GM19438 (cell line): Measurements from ENCODE around the gene CEBPB.
"Not testable (repeated sequence)": the region's sequence is repeated elsewhere in the genome, so short reads cannot be mapped to it uniquely, and the experiment has no call there.

ENCODE experiments used
- ATAC-seq: cut with Tn5 transposase; IDR thresholded peaks from one replicate; pipeline ENCODE4 v1.9.1; 2021; ENCODE audit warnings: low read depth; ENCODE audit not compliant: unreplicated experiment

Gene CEBPB

DNA sequence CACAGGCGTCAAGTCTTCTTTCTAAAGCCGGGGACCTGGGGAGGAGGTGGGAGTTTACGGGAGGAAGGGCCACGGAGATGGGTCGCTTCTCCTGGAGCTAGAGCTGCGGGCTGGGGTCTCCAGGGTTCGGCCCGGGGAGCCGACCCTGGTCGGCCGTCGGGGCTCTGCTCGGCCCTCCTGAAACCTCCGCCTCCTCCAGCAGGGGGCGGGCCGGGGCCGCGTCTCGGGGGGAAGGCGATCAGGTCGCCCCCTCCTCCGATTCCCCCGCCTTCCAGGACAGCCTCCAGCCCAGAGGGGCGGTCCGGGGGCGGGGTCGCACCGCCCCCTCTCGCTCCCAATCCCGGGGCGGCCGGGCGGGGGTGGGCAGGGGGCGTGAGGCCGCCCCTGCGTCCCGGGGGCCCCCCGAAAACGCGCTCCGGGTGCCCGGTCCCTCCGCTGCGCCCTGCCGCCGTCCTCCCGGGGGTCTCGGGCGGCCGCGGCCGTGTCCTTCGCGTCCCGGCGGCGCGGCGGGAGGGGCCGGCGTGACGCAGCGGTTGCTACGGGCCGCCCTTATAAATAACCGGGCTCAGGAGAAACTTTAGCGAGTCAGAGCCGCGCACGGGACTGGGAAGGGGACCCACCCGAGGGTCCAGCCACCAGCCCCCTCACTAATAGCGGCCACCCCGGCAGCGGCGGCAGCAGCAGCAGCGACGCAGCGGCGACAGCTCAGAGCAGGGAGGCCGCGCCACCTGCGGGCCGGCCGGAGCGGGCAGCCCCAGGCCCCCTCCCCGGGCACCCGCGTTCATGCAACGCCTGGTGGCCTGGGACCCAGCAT lies at the start of gene CEBPB:
Gene CEBPB (plus strand): TSS at position 580 of the 814 bp plus-strand sequence. CDS start 204 bp downstream, at position 784.
- ATAC-seq: peak; percentile 55

DNA sequence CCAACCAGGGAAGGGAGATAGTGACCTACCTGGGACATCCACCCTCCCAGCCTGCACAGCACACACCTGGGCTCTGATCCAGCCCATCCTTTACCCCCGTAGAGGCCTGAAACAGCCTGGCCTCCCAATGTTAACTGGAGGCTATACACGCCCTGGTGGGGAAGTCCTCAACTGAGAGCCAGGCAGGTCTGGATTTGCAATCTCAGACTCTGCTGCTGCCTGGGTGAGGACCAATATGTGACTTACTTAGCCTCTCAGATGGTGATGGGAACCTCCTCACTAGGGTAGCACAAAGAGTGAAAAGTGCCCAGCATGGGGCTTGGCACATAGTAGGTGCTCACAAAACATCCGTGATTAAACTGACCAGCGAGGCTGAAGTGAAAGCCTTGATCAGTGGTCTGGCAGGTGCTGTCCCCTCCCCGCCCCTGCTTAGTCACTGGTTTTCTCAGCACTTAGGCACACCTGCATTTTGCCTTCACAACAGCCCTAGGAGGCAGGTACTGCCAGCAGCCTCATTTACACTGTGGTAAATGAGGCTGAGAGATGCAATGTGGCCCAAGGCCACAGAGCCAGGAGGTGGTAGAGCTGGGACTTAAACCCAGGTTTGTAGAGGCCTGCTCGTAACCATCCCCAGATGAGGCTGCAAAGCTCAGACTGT lies 49.5 kb upstream of the CEBPB start:
- ATAC-seq: no peak

DNA sequence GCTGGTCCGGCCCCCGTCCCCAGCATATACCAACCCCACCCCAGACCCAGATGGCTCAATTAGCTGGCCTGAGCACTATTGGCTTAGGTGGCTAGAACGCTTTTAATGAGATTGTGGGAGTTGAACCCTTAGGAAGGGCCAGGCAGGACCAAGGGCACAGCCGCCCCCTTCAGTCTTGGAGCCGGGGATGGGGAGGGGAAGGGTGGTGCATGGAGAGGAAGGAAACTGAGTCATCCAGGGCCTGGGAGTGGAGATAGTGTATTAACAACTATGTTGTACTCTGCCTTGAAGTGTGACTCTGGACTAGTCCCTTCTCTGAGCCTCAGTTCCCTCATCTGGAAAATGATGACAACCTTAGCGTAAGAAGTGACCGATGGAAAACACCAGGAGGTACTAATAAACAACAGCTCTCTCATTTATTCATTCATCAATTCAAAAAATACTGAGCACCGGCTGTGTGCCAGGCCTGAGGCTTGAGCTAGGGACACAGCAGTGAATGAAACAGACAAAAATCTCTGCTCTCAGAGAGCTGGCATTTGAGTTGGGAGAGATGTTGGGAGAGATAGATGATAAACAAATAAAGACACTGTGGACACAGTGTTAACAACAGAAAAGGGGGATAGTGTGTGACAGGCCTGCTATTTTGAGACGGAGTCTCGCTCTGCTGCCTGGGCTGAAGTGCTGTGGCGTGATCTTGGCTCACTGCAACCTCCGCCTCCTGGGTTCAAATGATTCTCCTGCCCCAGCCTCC lies 48.6 kb upstream of the CEBPB start:
- ATAC-seq: no peak

DNA sequence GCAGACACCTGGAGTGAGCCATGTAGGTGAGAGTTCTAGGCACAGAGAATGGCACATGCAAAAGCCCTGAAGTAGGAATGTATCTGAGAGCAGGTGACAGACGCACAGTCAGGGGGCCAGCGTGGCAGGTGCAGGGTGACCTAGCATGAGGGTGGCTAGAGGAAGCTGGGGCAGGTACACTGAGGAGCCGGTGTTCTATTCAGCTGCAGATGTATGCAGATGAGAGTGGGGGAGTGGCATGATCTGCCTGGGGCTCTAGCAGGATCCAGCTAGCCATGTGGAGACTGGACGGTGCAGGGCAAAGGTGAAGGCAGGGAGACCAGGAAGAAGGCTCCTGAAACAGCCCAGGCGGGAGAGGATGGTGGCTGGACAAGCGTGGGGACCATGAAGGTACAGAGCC lies 47.8 kb upstream of the CEBPB start:
- ATAC-seq: no peak

DNA sequence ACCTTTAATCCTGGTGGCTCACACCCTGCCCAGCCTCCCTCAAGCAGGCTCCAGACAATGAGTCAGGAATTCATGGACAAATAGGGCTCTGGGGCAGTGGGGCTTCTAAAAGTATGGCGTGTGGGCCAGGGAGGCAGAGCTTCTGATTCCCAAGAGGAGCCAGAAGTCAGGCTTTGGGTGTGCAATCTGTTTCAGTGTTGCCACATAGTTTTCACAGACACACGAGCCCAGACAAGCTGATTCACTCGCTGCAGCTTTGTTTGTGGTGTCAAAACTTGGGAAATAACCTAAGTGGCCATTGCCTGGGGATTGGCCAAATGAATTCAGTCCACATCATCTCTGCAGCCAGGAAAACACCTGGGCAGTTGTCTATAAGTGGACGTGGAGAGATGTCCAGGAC lies 46.3 kb upstream of the CEBPB start:
- no peak for ATAC-seq

DNA sequence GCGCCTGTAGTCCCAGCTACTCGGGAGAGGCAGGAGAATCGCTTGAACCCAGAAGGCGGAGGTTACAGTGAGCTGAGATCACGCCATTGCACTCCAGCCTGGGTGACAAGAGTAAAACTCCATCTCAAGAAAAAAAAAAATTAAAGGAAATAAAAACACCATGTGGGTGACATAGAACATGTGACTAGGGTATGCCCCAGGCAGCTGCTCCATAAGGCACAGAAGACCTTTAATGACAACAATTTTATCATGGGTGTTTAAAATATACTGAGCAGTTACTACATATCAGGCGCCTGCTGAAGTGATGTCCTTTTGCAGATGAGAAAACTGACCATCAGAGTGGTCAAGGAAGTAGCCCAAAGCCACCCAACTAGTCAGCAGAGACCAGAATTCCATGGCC lies 45.1 kb upstream of the CEBPB start:
- no peak for ATAC-seq

DNA sequence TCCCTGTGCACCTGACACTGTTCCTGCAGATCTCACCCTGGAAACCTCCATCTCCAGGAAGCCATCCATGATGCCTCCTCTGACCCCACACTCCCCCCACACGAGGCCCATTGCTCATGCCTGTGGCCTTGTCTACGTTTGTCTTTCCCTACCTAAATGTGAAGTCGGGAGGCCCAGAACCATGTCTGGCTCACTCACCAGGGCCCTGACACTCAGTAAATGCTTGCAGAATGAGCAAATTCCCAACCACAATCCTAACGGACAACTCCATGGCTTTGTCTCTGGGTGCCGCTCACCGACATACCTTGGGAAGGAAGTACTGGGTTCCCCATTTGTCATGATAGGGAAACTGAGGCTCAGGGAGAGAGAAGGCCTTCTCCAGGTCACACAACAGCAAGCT lies 44.4 kb upstream of the CEBPB start:
- no peak for ATAC-seq

DNA sequence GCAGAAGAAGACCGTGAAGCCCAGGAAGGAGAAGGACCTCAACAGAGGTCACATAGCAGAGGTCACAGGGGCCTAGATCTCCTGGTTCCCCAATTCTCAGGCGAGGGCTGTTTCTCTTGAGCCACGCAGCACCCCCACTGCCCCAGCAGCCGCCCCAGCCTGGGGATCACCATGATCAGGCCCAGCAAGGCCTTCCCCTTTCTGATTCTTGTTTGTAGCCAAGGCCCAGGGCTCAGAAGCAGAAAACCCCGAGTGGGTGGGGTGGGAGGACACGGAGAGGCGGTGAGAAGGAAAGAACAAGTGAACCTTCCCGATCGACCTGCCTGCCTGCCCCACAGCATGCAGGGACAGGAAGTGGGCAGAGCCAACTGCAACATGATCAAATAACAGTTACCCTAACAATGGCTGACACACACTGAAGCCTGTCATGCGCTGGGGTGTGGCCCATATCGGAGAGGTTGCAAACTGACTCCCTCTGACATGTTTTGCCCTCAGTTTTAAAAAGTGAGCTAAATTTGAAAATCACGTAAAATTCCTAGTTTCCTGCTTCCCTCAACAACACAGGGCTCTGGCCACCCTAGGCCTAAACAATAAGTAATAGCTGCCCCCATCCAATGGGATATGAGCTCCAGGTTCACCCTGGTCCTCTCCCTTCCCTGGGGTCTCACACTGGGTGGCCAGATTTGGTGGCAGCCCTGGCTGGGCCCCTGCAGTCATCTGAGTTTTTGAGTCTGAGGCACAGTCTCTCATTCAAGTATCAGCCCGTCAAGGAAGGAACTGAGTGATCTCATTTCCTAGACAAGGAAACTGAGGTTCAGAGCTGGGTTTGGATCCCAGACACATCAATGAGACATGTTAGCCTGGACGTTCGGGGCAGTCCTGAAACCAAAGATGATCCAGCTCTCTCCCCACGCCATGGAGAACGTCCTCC lies 43.6 kb upstream of the CEBPB start:
- ATAC-seq: no peak

DNA sequence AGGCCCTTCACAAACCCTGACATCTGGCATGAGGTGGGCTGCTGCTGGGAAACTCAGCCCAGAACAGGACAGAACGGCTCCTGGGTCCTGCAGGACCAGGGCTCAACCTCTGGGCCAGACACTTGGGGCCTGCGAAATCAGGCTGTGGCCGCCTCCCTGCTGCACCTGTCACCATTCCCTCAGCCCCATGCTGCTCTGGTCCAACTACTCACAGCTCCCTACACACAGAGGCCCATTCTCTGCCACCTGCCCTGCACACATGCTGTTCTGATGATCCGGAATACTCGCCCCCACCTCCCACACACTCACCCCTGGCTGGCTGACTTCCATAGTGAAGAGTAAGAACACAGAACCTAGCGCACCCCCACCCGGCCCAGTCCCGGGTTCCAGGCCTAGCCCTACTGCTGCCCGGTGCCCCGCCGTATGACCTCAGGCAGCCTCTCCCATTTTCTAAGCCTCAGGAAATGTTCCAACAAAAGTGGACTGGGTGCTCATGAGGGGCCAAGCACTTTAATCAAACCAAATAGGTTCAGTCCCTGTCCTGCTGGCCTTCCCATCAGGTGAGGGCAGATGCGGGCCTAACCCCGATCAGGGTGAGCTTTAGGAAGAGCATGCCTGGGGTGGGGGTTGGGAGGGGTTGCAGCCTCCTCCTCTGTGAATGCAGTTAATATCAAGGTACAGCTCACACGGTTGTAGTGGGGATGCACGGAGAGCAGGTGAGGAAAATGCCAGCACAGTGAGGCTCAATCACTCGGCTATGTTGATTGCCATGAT lies 41.0 kb upstream of the CEBPB start:
- no peak for ATAC-seq

DNA sequence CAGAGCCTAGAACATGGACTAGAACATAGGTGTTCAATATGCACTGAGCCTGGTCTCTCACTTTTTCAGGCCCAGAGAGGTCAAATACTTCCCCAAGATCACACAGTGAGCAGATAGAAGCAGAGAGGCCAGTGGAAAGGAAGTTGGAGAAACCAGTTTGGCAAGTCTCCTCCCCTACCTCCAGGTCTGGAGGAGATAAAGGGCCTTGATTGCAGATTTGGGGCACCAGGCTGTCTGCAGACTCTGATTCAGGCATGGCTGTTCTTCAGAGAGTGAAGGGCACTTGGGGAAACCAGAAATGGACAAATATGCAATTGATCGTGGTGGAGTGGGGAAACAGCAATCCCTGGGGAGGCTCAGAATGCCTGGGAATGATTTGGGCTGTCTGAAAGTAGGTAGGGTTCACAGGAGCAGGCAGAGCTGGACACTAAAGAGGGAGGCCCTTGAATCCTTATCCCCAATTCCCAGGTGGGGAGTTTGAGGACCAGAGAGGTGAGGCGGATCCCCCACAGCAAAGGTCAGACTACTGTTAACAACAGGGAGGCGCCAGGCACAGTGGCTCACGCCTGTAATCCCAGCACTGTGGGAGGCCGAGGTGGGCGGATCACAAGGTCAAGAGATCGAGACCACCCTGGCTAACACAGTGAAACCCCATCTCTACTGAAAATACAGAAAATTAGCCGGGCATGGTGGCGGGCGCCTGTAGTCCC lies 39.4 kb upstream of the CEBPB start:
- no peak for ATAC-seq

DNA sequence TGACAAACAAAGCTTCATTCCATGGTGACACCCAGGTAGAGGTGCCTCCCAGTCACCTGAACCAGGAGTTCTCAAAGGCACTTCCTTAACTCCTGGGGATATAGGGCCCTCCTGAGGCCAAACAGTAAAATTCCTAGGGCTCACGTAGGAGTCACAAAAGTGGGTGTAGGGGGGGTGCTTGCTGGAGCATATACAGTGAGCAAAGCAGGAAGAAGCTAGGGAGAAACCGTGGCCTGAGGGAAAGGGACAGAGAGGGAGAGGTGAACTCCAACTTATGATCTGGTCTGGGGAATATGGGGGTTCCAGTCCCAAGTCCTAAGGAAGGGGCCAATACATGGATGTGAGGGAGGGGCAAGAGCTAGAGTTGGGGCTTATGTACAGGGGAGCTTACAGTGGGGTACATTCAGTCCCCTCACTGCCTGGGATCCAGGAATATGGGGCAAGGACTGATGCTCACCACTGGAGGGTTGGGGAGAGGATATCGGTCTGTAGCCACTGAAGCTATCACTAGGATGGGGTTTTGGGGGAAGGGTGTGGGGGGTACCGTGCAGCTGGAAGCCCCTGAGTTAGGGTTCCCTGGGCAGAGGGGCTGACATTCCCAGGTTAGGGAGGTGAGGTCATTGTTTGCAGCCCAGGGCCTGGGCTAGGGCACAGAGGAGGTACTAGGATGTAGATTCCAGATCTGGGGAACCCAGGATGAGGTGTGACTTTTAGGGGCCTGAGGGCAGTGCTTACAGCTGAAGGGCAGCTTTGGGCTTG lies 38.1 kb upstream of the CEBPB start:
- ATAC-seq: no peak

DNA sequence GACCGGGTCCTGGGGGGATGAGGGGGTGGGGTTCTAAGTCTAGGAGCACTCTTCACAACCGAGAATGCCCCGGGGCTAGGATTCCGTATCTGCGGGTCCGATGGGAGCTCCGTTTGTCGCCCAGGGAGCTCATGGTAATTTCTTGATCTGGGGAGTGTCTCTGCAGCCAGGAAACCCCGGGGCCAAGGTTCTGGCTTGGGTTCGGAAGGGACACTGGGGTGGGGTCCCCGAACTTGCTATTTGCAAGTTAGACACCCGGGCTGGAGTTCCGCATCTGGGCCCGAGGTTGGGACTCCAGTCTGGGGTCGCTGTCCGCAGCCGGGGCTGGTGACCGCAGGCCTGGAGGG lies 37.5 kb upstream of the CEBPB start:
- no peak for ATAC-seq

DNA sequence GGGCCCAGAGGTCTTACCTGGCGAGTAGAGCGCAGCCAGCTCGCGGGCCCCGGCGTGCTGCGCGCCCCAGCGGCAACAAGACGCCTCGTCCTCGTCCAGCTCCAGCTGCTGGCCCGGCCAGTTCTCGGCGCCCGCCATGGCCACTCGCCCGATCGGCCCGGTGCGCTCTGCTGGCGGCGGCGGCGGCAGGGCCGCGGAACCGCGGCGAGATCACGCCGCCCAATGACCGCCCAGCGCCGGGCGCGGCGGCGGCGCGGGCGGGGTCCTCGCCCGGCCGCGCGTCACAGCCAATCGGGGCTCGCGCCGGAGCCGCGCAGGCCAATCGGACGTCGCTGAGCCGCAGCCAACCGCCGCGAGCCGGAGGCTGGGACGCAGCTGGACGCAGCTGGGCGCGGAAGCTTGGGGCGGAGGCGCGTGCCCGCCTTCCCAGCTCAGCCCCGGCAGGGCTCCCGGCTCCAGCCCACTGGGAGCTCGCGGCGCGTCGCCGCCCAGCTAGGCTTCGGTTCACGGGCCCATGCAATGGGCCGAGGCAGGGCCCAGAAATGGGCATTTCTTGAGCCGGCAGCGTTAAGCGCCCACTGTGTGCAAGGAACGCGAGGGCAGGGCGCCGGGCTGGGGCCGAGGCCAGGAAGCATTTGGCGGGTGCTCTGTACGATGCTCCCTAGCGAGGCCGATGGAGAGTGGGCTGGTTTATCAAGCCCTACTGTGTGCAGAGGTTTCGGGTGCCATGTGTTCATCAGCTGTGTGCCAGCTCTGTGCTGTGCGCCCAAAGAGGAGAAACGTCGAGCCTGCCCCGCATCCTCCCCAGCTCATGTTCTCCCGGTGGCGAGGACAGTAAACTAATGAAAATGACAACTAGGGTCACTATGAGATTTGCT lies 36.9 kb upstream of the CEBPB start, which contains the start of gene PEDS1:
Gene PEDS1 (minus strand): TSS at position 224 of the 878 bp plus-strand sequence. CDS start 86 bp downstream, at position 138.
- ATAC-seq: peak; percentile 78

DNA sequence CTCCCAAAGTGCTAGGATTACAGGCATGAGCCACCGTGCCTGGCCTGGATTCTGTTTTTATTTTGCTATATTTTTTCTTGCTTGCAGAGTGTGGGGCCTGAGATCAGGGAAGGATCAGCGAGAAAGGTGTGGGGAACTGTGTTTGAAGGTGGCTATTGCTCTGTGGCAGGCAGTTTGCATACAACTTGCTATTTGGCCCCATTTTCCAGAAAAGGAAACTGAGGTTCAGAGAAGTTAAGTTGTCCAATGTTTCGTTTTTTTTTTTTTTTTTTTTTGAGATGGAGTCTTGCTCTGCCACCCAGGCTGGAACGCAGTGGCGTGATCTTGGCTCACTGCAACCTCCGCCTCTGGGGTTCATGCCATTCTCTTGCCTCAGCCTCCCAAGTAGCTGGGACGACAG lies 29.1 kb upstream of the CEBPB start:
- ATAC-seq: not testable (repeated sequence)

DNA sequence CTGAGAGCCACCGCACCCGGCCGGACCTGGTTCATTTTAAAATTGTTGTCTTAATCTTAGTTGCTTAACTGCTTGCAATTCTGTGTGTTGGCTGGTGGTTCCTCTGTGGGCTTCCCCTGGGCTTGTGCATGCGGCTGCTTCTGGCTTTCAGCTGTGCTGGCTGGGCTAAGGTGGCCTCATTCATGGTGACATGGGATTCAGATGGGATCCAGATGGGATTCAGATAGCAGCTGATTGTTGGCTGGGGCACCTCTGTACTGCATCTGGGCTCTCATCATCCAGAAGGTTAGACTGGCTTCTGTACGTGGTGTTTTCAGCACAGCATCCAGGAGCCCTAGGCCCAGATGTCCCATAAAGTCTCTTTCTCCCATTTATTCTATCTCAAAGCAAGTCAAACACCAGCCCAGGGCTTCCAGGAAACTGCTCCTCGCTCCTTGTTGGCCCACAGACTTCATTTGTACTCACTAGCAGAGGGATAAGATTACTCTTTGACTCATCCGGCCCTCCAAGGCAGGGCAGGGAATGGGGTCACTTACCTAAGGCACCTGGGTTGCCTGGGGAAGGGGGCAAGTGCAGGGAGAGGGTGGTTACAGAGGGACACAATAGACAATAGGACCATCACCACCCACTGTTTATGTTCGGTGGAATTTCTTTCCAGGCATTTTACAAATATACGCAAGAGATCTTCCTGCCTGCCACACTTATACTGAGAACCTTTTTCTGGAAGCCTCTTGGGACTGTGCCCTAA lies 26.9 kb upstream of the CEBPB start:
- ATAC-seq: no peak

DNA sequence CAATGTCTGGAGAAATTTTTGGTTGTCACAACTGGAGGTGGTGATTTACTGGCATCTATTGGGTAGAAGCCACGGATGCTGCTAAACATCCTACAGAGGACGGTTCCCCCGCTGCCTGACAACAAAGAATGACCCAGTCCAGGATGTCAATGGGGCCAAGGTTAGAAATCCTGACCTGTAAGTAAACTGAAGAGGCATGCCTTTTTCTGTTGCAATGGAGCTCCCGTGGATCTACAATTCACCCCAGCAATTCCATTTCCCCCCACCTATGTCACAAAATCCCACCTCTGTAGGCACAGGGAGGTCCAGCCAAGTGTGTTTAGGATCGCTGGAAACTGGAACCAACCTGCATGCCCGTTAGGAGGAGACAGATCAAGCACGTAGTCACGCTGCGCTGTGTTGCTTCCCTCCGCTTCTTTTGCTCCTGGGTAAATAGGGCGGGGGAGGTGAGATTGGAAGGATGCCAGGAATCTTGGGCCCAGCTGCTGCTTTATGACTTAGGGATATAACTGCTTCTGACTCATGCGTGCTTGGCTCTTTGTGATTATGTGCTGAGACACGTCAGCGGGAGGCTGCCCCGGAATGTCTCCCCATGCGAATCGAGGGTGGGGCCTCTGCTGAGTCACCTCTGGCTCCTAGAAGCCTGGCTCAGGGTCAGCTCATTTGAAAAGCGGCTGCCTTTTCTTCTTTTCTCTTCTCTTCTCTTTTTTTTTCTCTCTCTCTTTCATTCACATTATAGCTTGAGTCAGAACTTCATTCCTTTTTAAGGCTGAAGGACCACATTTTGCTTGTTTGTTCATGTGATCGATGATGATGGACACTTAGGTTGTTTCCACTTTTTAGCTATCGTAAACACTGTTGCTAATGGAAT lies 24.7 kb upstream of the CEBPB start:
- ATAC-seq: peak; percentile 81
